Measurements from ENCODE around the gene SNAPC4.

GRCh38 chr9:136364942-136365774 lies 34.8 kb downstream of the SNAPC4 start:
- TF ChIP-seq CTCF (IDR thresholded peaks at IDR 0.05): no peak
- no peak for TF ChIP-seq POLR2AphosphoS5 (IDR thresholded peaks at IDR 0.05)
- TF ChIP-seq POLR2A (IDR thresholded peaks at IDR 0.05): no peak

All from sigmoid colon (tissue), 4 donors.